Measurements from ENCODE around the gene SUPT20H.
A peak's percentile ranks its signal among the peaks of the same experiment; 100 is the strongest.

Gene SUPT20H

DNA sequence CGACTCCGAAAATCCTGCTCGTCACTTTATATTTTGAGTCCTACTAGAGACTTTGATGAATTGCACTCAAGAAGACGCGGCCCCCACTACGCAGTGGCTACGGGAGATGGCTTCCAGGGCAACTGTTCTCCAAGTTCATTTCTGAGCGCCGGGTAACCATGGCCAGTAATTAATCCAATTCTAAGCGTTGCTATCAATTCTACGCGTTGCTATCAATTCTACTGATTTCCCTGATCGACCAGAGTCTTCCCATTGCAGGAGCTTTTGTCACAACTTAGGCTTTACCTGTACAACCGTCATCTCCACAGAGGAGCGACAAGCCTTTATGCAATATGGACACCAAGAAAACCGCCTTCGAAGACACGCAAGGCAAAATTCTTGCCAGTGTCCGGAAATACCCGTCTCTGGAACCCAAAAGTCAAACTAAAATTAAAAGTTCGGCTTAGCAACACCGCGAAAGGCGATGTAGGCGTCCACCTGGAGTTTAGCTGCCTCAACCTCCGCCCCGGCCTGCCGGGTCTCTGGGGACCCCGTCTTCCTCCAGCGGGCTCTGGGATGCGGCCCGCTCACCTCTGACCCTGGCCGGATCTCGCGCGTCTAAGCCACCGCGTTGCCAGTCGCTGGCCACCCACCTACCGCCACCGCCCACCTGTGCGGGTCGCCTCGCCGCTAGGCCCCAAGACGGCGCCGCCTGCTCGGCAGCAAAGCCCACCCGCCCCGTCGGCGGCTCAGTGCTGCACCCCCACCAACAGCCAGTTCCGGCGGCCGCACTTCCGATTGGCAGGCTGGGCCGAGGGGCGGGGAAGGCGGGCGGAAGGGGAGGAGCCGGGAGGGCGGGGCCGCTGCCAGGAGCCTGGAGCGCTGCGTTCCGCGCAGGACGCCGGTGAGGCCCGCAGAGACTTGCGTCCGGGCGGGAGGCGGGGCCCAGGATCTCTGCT, at the start of gene SUPT20H:
TSS of gene SUPT20H (minus strand) at position 779 of the 938 bp plus-strand sequence. CDS start 8,198 bp downstream, outside the sequence.
- Histone ChIP-seq H4K20me1 (no peaks in the 10 kb centered on the region; a peak in 1 of 22 replicates), H3K9ac (peak within 1 kb of the TSS; percentile 87 to 98 (median 94)), H3K4me1 (peaks cover 13 to 22% (median 17%) of the 10 kb centered on the region in 10 experiments), H3K27me3 (no peaks in the 10 kb centered on the region; a peak in 2 of 22 replicates), H3K27ac (peak within 1 kb of the TSS; percentile 89 to 98 (median 95)), H3K4me3 (peak within 1 kb of the TSS; percentile 73 to 95 (median 84)), H3K4me2 (peak within 1 kb of the TSS; percentile 71 to 88 (median 80)), H3K9me3 (replicated peaks in 1 of 11) (peaks cover 0 to 20% (median 14%) of the 10 kb centered on the region in 11 experiments; a peak in 18 of 22 replicates), H3K36me3 (peaks cover 9 to 16% (median 13%) of the 10 kb centered on the region in 11 experiments)
- no peak for TF ChIP-seq Cebpa-rat (IDR thresholded peaks at IDR 0.05)

GRCh38 chr13:37109051-37109678, 49.7 kb upstream of the SUPT20H start:
- no peak overlapping the region for H3K4me3 ChIP-seq
- H4K20me1 ChIP-seq, result no peaks in the 10 kb centered on the region
- H3K27me3 ChIP-seq, result no peaks in the 10 kb centered on the region
- no peak overlapping the region for H3K9ac ChIP-seq
- H3K36me3 ChIP-seq, result no peaks in the 10 kb centered on the region
- H3K9me3 ChIP-seq (replicated peaks in 1 of 11), result peaks cover 0 to 11% (median 7%) of the 10 kb centered on the region in 11 experiments; a peak in 13 of 22 replicates
- TF ChIP-seq Cebpa-rat (IDR thresholded peaks at IDR 0.05), result no peak
- H3K4me1 ChIP-seq, result no peaks in the 10 kb centered on the region
- H3K4me2 ChIP-seq, result no peak overlapping the region
- no peak overlapping the region for H3K27ac ChIP-seq

DNA sequence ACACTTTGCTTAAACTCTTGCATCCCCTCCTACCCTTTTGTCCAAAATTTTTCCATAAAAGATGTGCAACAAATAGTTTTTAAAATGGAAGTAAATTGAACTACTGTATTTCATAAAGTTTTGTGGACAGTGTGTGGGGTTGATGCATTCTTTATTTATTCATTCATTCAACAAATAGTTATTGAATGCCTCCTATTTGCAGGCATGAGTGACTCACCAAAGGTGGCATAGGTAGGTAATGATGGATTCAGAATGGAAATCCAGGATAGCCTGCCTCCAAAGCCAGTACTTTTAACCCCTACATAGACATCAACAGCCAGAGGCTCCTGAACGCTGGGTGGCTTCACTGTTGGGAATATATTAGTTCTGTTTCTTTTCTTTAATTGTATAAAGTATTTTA, 48.4 kb upstream of the SUPT20H start:
- no peaks in the 10 kb centered on the region for H3K27me3 ChIP-seq
- no peaks in the 10 kb centered on the region for H3K4me1 ChIP-seq
- TF ChIP-seq Cebpa-rat (IDR thresholded peaks at IDR 0.05), result no peak
- H3K9ac ChIP-seq, result no peak overlapping the region
- H3K4me2 ChIP-seq, result no peak overlapping the region
- H3K9me3 ChIP-seq (replicated peaks in 1 of 11), result peaks cover 0 to 11% (median 7%) of the 10 kb centered on the region in 11 experiments; a peak in 13 of 22 replicates
- no peaks in the 10 kb centered on the region for H3K36me3 ChIP-seq
- H4K20me1 ChIP-seq, result no peaks in the 10 kb centered on the region
- no peak overlapping the region for H3K4me3 ChIP-seq
- H3K27ac ChIP-seq, result no peak overlapping the region

DNA sequence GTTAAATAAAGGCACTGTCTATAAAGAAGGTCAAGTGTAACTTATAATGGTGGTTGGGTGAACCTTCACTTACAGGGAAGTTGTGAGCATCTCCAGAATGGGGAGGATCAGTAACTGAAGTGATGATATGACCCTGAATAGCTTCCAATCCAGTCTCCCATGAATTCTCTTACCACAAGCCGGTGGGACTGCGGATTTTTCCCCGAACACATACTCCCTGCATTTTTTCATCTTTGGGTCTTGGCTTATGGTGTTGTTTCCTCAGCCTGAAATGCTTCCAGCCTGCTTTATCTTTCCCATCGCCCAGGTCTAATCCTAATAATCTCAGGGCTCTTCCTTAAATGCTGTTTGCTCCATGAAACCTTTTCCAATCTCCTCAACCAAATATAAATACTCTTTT, 48.0 kb upstream of the SUPT20H start:
- Histone ChIP-seq H3K9me3 (replicated peaks in 1 of 11) (peaks cover 0 to 11% (median 7%) of the 10 kb centered on the region in 11 experiments; a peak in 13 of 22 replicates), H3K9ac (no peak overlapping the region), H3K36me3 (no peaks in the 10 kb centered on the region), H3K4me3 (no peak overlapping the region), H3K27ac (no peak overlapping the region), H3K27me3 (no peaks in the 10 kb centered on the region), H4K20me1 (no peaks in the 10 kb centered on the region), H3K4me2 (no peak overlapping the region), H3K4me1 (no peaks in the 10 kb centered on the region)
- no peak for TF ChIP-seq Cebpa-rat (IDR thresholded peaks at IDR 0.05)

DNA sequence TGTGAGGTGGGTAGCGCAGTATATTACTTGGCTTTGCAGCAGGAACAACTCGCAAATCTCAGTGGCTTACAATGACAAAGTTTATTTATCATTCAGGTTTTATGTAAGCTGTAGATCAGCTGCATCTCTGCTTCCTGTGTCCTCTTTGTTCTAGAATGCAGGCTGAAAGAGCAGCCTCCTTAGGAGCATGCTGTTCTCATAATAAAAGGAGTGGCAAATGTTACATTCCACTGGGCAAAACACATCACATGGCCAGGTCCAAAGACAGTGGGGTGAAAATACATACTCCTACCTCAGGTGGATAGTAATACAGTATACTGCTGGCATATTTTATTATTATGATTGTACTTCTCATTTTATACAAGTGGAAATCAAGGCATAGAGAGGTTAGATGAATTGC, 47.2 kb upstream of the SUPT20H start:
- H3K4me3 ChIP-seq, result no peak overlapping the region
- no peak overlapping the region for H3K4me2 ChIP-seq
- no peaks in the 10 kb centered on the region for H3K4me1 ChIP-seq
- no peaks in the 10 kb centered on the region for H3K36me3 ChIP-seq
- no peaks in the 10 kb centered on the region for H3K27me3 ChIP-seq
- TF ChIP-seq Cebpa-rat (IDR thresholded peaks at IDR 0.05), result no peak
- no peak overlapping the region for H3K9ac ChIP-seq
- H3K9me3 ChIP-seq (replicated peaks in 1 of 11), result peaks cover 0 to 11% (median 7%) of the 10 kb centered on the region in 11 experiments; a peak in 13 of 22 replicates
- no peak overlapping the region for H3K27ac ChIP-seq
- H4K20me1 ChIP-seq, result no peaks in the 10 kb centered on the region

DNA sequence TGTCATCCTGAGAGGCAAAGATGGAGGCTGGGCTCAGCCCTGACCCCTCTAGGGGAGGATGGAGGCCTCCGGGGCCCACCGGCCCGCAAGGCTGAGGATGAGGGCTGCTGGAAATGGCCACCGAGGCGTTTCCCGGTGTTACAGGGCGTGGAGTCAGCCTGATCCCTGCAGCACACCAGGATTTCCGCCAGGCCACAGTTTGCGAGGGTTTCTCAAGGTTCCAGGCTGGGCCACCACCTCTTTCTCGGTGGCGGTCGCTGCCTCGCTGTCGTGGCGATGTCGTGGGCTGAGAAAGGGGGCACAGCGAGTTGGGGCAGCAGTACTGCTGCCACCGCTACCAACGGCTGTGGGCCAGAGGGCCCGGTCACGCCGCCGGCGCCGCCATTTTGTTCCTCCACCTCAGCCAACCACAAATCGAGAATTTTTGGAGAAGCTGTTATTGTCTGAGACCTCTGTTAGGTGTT, 45.8 kb upstream of the SUPT20H start, which contains the start of gene CSNK1A1L:
TSS of gene CSNK1A1L (minus strand) at position 414 of the 464 bp plus-strand sequence. CDS start at position 6, 408 bp downstream.
- TF ChIP-seq Cebpa-rat (IDR thresholded peaks at IDR 0.05), result no peak
- H3K36me3 ChIP-seq, result no peaks in the 10 kb centered on the region
- no peaks in the 10 kb centered on the region for H3K4me1 ChIP-seq
- no peak within 1 kb of the TSS for H3K27ac ChIP-seq
- no peaks in the 10 kb centered on the region for H4K20me1 ChIP-seq
- no peak within 1 kb of the TSS for H3K4me3 ChIP-seq
- H3K9ac ChIP-seq, result no peak within 1 kb of the TSS
- H3K27me3 ChIP-seq, result no peaks in the 10 kb centered on the region
- no peak within 1 kb of the TSS for H3K4me2 ChIP-seq
- H3K9me3 ChIP-seq (replicated peaks in 1 of 11), result peaks cover 0 to 11% (median 7%) of the 10 kb centered on the region in 11 experiments; a peak in 13 of 22 replicates

- Histone ChIP-seq H3K4me2 (no peak overlapping the region), H3K27me3 (no peaks in the 10 kb centered on the region), H3K4me1 (no peaks in the 10 kb centered on the region), H4K20me1 (no peaks in the 10 kb centered on the region), H3K4me3 (no peak overlapping the region), H3K36me3 (no peaks in the 10 kb centered on the region), H3K27ac (no peak overlapping the region), H3K9me3 (replicated peaks in 1 of 11) (peaks cover 0 to 11% (median 7%) of the 10 kb centered on the region in 11 experiments; a peak in 13 of 22 replicates), H3K9ac (no peak overlapping the region)
- TF ChIP-seq Cebpa-rat (IDR thresholded peaks at IDR 0.05), result no peak
Observed at GRCh38 chr13:37102896-37103295, 43.4 kb upstream of the SUPT20H start.

DNA sequence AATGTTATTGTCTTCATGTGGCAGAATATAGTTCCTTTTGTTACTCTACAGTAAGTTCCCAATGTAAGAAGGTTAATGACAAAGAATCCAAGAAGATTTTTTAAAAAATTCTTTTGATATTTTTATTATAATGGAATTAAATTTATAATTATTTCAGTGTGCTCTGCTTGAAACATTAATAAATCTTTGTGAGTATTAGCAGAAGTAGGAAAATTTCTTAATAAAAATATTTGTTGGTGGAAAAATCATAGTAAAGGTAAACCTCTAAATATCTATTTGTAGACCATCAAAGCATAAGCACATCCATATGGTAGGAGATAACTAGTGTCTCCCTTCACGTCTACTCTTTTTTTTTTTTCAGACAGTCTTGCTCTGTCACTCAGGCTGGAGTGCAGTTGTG, 41.7 kb upstream of the SUPT20H start:
- H3K9me3 ChIP-seq (replicated peaks in 1 of 11), result peaks cover 0 to 11% (median 7%) of the 10 kb centered on the region in 11 experiments; a peak in 13 of 22 replicates
- no peak overlapping the region for H3K4me3 ChIP-seq
- H3K36me3 ChIP-seq, result no peaks in the 10 kb centered on the region
- TF ChIP-seq Cebpa-rat (IDR thresholded peaks at IDR 0.05), result no peak
- H3K4me2 ChIP-seq, result no peak overlapping the region
- no peaks in the 10 kb centered on the region for H3K4me1 ChIP-seq
- H3K27ac ChIP-seq, result no peak overlapping the region
- no peaks in the 10 kb centered on the region for H3K27me3 ChIP-seq
- H4K20me1 ChIP-seq, result no peaks in the 10 kb centered on the region
- H3K9ac ChIP-seq, result no peak overlapping the region

DNA sequence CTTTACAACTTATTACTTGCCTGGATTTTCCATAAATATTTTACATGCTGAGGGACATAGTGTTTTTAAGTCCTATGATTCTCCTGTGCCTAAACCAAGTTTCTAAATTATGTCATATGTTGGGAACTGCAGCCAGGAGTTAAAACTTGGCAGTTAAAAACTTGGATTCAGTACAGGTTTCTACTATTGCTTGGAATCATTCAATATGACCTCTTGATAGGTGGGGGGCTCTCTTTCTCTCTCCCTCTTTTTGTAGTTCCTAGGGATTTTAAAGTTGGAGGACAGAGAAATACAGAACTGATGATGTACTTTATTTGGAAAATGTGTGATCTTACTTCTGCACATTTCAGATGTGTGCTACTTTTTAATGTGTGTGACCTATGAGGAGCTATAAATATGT, 41.2 kb upstream of the SUPT20H start:
- Histone ChIP-seq H3K4me1 (no peaks in the 10 kb centered on the region), H3K4me2 (no peak overlapping the region), H3K27ac (no peak overlapping the region), H3K9ac (no peak overlapping the region), H3K4me3 (no peak overlapping the region), H3K27me3 (no peaks in the 10 kb centered on the region), H4K20me1 (no peaks in the 10 kb centered on the region), H3K36me3 (no peaks in the 10 kb centered on the region), H3K9me3 (replicated peaks in 1 of 11) (peaks cover 0 to 10% (median 7%) of the 10 kb centered on the region in 11 experiments; a peak in 13 of 22 replicates)
- TF ChIP-seq Cebpa-rat (IDR thresholded peaks at IDR 0.05), result no peak

Data from BLaER1 treated with 17β-estradiol and CSF1 and Interleukin-3, amounts not matched to agents 10 nM and 100 nM (cell line).